Measurements from ENCODE around the gene RSPRY1.

DNA sequence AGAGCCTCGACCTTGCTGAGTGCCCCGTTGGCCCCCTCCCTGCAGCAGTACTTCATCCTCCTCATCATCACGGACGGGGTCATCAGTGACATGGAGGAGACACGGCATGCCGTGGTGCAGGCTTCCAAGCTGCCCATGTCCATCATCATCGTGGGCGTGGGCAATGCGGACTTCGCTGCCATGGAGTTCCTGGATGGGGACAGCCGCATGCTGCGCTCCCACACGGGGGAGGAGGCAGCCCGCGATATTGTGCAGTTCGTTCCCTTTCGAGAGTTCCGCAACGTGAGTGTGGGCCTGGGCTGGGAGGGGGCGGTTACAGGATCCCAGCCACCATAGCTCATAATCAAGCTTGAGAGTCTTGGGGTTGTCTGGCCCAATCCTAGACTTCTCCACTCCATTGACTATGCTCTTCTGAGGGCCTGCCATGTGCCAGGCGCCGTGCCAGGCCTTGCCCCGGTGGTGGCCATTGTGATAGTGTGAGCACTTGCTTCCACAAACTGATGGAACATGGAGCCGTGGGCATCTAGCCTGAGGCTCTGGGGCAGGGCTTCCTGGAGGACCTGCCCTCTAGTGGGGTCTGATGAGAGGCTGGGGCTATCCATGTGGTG lies 40.0 kb upstream of the RSPRY1 start:
- TF ChIP-seq, protein P1, sequence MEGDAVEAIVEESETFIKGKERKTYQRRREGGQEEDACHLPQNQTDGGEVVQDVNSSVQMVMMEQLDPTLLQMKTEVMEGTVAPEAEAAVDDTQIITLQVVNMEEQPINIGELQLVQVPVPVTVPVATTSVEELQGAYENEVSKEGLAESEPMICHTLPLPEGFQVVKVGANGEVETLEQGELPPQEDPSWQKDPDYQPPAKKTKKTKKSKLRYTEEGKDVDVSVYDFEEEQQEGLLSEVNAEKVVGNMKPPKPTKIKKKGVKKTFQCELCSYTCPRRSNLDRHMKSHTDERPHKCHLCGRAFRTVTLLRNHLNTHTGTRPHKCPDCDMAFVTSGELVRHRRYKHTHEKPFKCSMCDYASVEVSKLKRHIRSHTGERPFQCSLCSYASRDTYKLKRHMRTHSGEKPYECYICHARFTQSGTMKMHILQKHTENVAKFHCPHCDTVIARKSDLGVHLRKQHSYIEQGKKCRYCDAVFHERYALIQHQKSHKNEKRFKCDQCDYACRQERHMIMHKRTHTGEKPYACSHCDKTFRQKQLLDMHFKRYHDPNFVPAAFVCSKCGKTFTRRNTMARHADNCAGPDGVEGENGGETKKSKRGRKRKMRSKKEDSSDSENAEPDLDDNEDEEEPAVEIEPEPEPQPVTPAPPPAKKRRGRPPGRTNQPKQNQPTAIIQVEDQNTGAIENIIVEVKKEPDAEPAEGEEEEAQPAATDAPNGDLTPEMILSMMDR (conservative IDR thresholded peaks at IDR 0.05 in 1 of 2, IDR thresholded peaks at IDR 0.05 in 1 of 2; ENCODE audit: low read depth in 1 of 2, low read length in 2 of 2), result no peak
- no peak for TF ChIP-seq EZH2 (IDR thresholded peaks at IDR 0.05; ENCODE audit: low read length, missing control alignments)

Data from fibroblast of lung (primary cell).